Lung (tissue), 12 donors: ENCODE results near the gene GSTT2B. TPM values are rescaled to one million over a fixed set of nuclear protein-coding genes. Genes with fewer than 3 reads are reported as not detected.

Experiments
- ATAC-seq: fragments of 200-7000 bp; cut with Tn5 transposase; one replicate; pipeline ENCODE4 v1.9.1; 2020; ENCODE audit warnings: moderate number of reproducible peaks; ENCODE audit not compliant: insufficient read depth, low FRiP score
- DNase-seq, 3 donors: peaks; one replicate each; pipeline ENCODE4 v3.0.0-alpha.2; 2013 to 2017
- H3K27ac ChIP-seq, 2 donors: one replicate each; pipeline ENCODE4 v1.5.1; 2013; ENCODE audit warnings: mild to moderate bottlenecking in 2 of 2, moderate library complexity in 2 of 2, control low read depth in 1 of 2, inconsistent platforms in 1 of 2, low read depth in 1 of 2, low read length in 1 of 2
- H3K27me3 ChIP-seq, 3 donors: one replicate each; pipeline ENCODE4 v1.5.1; 2013; ENCODE audit warnings: low read length in 2 of 3; ENCODE audit not compliant: control insufficient read depth in 3 of 3, insufficient read depth in 3 of 3
- H3K36me3 ChIP-seq, 4 donors: one replicate each; pipeline ENCODE4 v1.5.1; 2013; ENCODE audit warnings: low read length in 4 of 4, mild to moderate bottlenecking in 1 of 4, moderate library complexity in 1 of 4; ENCODE audit not compliant: control insufficient read depth in 4 of 4, insufficient read depth in 4 of 4
- H3K4me1 ChIP-seq, 5 donors: one replicate each; pipeline ENCODE4 v1.5.1; 2013; ENCODE audit warnings: low read length in 5 of 5, mild to moderate bottlenecking in 2 of 5, moderate library complexity in 1 of 5; ENCODE audit not compliant: control insufficient read depth in 5 of 5, insufficient read depth in 5 of 5
- H3K4me3 ChIP-seq: one replicate; pipeline ENCODE4 v1.5.1; 2013; ENCODE audit warnings: mild to moderate bottlenecking, control low read depth, moderate library complexity
- H3K9ac ChIP-seq, 2 donors: one replicate each; pipeline ENCODE4 v1.5.1; 2013; ENCODE audit warnings: low read length in 2 of 2, control low read depth in 1 of 2; ENCODE audit not compliant: insufficient read depth in 1 of 2
- H3K9me3 ChIP-seq, 4 donors: one replicate each; pipeline ENCODE4 v1.5.1; 2013; ENCODE audit warnings: low read length in 3 of 4, mild to moderate bottlenecking in 1 of 4, moderate library complexity in 1 of 4; ENCODE audit not compliant: control insufficient read depth in 4 of 4, insufficient read depth in 3 of 4
- CTCF ChIP-seq: IDR thresholded peaks from 2 replicates; pipeline ENCODE4 v1.5.1; 2012; ENCODE audit warnings: mild to moderate bottlenecking; ENCODE audit errors: control extremely low read depth, extremely low read depth
- WGBS, 2 donors: extraction: QIAGEN DNeasy Blood & Tissue Kit; methylation state at CpG; one replicate each; pipeline ENCODE4 v1.1.7; 2013; 5-methylcytosine and 5-hydroxymethylcytosine counted together
- polyA plus RNA-seq, 2 donors: library from polyadenylated mRNA; stranded (reverse); fragments of 200-250 nt; gene quantifications; one replicate each; pipeline ENCODE4 v1.2.1, GENCODE V29; 2013
- total RNA-seq, 2 donors: library from RNA; depleted of rRNA in 1 of 2; stranded (reverse); fragments of >200 nt in 1 of 2; gene quantifications; one replicate each; pipeline ENCODE4 v1.2.1, GENCODE V29; 2014 to 2021
- donor health status: control.
- donor health status: control.
- donor health status: Bipolar disorder and iron deficiency.
- donor health status: healthy.
- donor health status: DM: yes; HTN: yes; CAD: no.

GSTT2B gene
- total and polyA plus RNA-seq, 4 donors: 2.0 to 22.9 (median 15.6) TPM

DNA sequence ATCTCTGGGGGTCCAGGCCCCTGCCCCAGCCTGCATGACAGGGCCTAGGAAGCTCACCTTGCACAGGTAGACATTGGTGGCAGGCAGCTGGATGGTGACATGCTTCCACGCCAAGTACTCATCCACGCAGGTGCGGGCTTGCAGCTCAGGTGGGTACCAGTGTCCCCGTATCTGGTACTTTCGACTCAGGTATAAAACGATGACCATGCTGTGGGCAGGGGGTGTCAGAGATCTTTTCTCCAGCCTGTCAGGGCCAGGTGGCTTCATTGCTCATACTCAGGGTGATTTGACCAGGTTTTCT is 45.9 kb upstream of the GSTT2B start:
- no peaks in the 10 kb centered on the region for H3K36me3 ChIP-seq
- H3K4me1 ChIP-seq: no peaks in the 10 kb centered on the region
- no peak for TF ChIP-seq CTCF
- DNase-seq: no peak
- ATAC-seq: no peak
- H3K9ac ChIP-seq: no peak overlapping the region
- H3K27me3 ChIP-seq: no peaks in the 10 kb centered on the region
- no peak overlapping the region for H3K27ac ChIP-seq
- H3K9me3 ChIP-seq: no peaks in the 10 kb centered on the region
- H3K4me3 ChIP-seq: no peak overlapping the region
- WGBS, 2 donors: 84 to 98% methylated on average over 6 of the region's 6 CpGs

DNA sequence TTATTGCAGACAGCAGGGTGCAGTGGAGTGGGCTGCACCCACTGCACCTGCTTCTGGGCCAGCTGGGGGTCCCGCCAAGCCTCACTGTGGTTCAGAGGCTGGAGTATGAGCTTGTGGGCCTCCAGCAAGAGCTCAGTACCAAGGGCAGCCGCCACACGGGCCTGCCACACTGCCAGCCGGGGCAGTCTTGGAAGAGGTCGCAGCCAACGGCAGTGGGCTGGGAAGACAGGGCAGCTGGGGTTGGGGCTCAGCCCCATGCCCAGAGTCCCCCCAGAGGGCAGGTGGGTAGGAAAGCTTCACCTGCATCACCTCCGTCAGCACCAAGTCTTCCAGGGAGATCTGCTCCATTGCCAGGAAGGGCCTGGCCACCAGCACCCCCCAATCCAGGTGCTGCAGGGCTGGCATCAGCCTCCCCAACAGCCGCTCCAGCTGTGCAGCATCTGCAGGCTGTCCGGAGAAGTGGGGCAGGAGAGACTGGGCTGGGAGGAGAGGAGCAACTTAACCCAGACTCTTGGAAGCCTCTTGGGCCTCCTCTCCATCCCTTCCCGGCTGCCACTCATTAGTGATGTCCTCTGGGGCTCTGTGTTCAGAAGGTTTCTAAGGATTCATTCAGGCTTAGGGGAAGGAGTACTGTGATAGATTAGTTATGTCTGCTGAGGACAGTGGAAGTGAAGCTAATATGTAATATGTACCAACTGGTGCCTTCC is 45.4 kb upstream of the GSTT2B start:
- H3K27ac ChIP-seq: no peak overlapping the region
- no peak overlapping the region for H3K4me3 ChIP-seq
- no peak overlapping the region for H3K9ac ChIP-seq
- no peaks in the 10 kb centered on the region for H3K36me3 ChIP-seq
- 74 to 96% methylated on average over 10 of the region's 10 CpGs for WGBS, 2 donors
- no peaks in the 10 kb centered on the region for H3K27me3 ChIP-seq
- TF ChIP-seq CTCF: no peak
- DNase-seq (no peak), ATAC-seq (no peak)
- H3K9me3 ChIP-seq: no peaks in the 10 kb centered on the region
- H3K4me1 ChIP-seq: no peaks in the 10 kb centered on the region

GRCh38 chr22:24005201-24005600 is 44.2 kb upstream of the GSTT2B start, which contains the start of gene GSTT4:
TSS of gene GSTT4 (minus strand) at chr22:24005453. CDS start at chr22:24005356, 97 bp downstream.
- WGBS, 2 donors: 80 to 88% methylated on average over 6 of the region's 6 CpGs
- no peak within 1 kb of the TSS for H3K4me3 ChIP-seq
- DNase-seq: no peak
- no peak within 1 kb of the TSS for H3K27ac ChIP-seq
- H3K27me3 ChIP-seq: no peaks in the 10 kb centered on the region
- TF ChIP-seq CTCF: no peak
- no peaks in the 10 kb centered on the region for H3K4me1 ChIP-seq
- H3K36me3 ChIP-seq: no peaks in the 10 kb centered on the region
- no peaks in the 10 kb centered on the region for H3K9me3 ChIP-seq
- H3K9ac ChIP-seq: no peak within 1 kb of the TSS
- no peak for ATAC-seq

DNA sequence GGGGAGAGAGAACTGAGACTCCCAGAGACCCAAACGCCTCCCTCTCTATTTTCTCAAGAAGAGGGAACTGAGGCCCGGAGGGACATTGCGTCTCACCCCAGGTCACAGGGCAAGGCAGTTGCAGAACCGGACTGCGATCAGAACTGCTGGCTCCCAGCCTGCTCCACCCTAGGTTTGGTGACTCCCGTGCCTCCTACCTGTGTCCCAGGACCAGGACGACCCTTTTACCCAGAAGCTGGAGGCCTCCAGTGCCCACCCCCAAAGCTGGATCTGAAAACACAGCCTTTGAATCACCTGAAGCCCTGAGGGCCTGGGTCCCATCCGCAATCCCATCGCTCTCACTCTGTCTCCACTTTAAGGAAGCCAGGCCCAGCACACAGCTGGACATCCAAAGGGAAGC is 42.9 kb upstream of the GSTT2B start:
- Histone ChIP-seq H3K27me3 (no peaks in the 10 kb centered on the region), H3K9me3 (no peaks in the 10 kb centered on the region), H3K4me3 (no peak overlapping the region), H3K36me3 (no peaks in the 10 kb centered on the region), H3K4me1 (no peaks in the 10 kb centered on the region), H3K27ac (no peak overlapping the region), H3K9ac (no peak overlapping the region)
- TF ChIP-seq CTCF: no peak
- no peak for DNase-seq
- WGBS, 2 donors: 84 to 90% methylated on average over 9 of the region's 9 CpGs
- no peak for ATAC-seq
